IPS DF 4.7 (cell line): Measurements from ENCODE around the gene DHX38.
A peak's percentile ranks its signal among the peaks of the same experiment; 100 is the strongest.

Source experiments
- DNase-seq: peaks from one replicate; pipeline ENCODE4 v3.0.0-alpha.2; 2013; ENCODE audit warnings: low spot score; ENCODE audit errors: extremely low read depth

The DHX38 gene

GRCh38 chr16:72120026-72120425 is 26.4 kb downstream of the DHX38 start:
- DNase-seq, result no peak

- DNase-seq, result no peak
Measured at GRCh38 chr16:72122308-72122707, 28.7 kb downstream of the DHX38 start.

GRCh38 chr16:72122916-72123315 is 29.3 kb downstream of the DHX38 start:
- DNase-seq, result no peak

GRCh38 chr16:72123426-72123825 is 29.8 kb downstream of the DHX38 start:
- no peak for DNase-seq

GRCh38 chr16:72124148-72124547 is 30.5 kb downstream of the DHX38 start:
- DNase-seq, result no peak

- peak; percentile 78 for DNase-seq
Measured at GRCh38 chr16:72124761-72125634, 31.4 kb downstream of the DHX38 start.

- DNase-seq, result no peak
Measured at GRCh38 chr16:72125635-72126428, 32.2 kb downstream of the DHX38 start.

GRCh38 chr16:72126429-72126765 is 32.8 kb downstream of the DHX38 start:
- DNase-seq, result no peak

- DNase-seq, result no peak
Measured at GRCh38 chr16:72128701-72129100, 35.1 kb downstream of the DHX38 start.

- DNase-seq, result no peak
Measured at GRCh38 chr16:72129976-72130656, 36.5 kb downstream of the DHX38 start.

- DNase-seq, result no peak
Measured at GRCh38 chr16:72131036-72131435, 37.4 kb downstream of the DHX38 start.

- no peak for DNase-seq
Measured at GRCh38 chr16:72132726-72133125, 39.1 kb downstream of the DHX38 start.

GRCh38 chr16:72134507-72134906 is 40.9 kb downstream of the DHX38 start:
- DNase-seq, result no peak

GRCh38 chr16:72137380-72138063 is 43.9 kb downstream of the DHX38 start:
- DNase-seq, result no peak

GRCh38 chr16:72138064-72138572 is 44.5 kb downstream of the DHX38 start:
- no peak for DNase-seq

GRCh38 chr16:72139908-72140307 is 46.3 kb downstream of the DHX38 start:
- DNase-seq, result no peak

- no peak for DNase-seq
Measured at GRCh38 chr16:72142476-72142875, 48.8 kb downstream of the DHX38 start.

- no peak for DNase-seq
Measured at GRCh38 chr16:72149676-72150464, 56.2 kb downstream of the DHX38 start.

- DNase-seq, result no peak
Measured at GRCh38 chr16:72159386-72159785, 65.7 kb downstream of the DHX38 start.

- no peak for DNase-seq
Measured at GRCh38 chr16:72159801-72160200, 66.2 kb downstream of the DHX38 start.
